Esophagus squamous epithelium (tissue), 4 donors: ENCODE data around the gene TMCC2.
"Not testable (repeated sequence)": the region's sequence is repeated elsewhere in the genome, so short reads cannot be mapped to it uniquely, and the experiment has no call there.

Source experiments
- POLR2A ChIP-seq, 4 donors: fragments of 450-650 bp; IDR thresholded peaks; one replicate each; pipeline ENCODE4 v1.6.1; 2017; ENCODE audit warnings: antibody characterized with exemption in 4 of 4, mild to moderate bottlenecking in 4 of 4, moderate library complexity in 3 of 4
- TF ChIP-seq, protein P1 (sequence below), 6 experiments: fragments of 450-650 bp in 4 of 6; fragments of 200-600 bp in 2 of 6; sonication (generic) in 2 of 6; IDR thresholded peaks; one replicate each; pipeline ENCODE4 v1.5.1; 2016 to 2019; ENCODE audit warnings: antibody characterized with exemption in 6 of 6, mild to moderate bottlenecking in 4 of 6, moderate library complexity in 4 of 6

DNA sequence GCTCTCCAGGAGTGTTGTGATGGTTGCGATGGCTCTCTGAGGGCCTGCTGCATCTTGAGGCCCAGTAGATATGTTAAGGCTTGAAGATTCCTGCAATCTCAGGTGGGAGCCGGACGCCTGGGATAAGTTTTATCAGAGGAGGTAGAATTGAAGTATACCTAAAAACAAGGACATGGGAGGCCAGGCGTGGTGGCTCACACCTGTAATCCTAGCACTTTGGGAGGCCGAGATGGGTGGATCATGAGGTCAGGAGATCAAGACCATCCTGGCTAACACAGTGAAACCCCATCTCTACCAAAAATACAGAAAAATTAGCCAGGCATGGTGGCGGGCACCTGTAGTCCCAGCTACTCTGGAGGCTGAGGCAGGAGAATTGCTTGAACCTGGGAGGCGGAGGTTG is 6.2 kb downstream of the TMCC2 start:
- TF ChIP-seq, protein P1, sequence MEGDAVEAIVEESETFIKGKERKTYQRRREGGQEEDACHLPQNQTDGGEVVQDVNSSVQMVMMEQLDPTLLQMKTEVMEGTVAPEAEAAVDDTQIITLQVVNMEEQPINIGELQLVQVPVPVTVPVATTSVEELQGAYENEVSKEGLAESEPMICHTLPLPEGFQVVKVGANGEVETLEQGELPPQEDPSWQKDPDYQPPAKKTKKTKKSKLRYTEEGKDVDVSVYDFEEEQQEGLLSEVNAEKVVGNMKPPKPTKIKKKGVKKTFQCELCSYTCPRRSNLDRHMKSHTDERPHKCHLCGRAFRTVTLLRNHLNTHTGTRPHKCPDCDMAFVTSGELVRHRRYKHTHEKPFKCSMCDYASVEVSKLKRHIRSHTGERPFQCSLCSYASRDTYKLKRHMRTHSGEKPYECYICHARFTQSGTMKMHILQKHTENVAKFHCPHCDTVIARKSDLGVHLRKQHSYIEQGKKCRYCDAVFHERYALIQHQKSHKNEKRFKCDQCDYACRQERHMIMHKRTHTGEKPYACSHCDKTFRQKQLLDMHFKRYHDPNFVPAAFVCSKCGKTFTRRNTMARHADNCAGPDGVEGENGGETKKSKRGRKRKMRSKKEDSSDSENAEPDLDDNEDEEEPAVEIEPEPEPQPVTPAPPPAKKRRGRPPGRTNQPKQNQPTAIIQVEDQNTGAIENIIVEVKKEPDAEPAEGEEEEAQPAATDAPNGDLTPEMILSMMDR (IDR thresholded peaks at IDR 0.05): not testable (repeated sequence)
- not testable (repeated sequence) for TF ChIP-seq POLR2A (IDR thresholded peaks at IDR 0.05)
